ENCODE data around the gene CNPY1. TPM values are rescaled to one million over a fixed set of nuclear protein-coding genes. Genes with fewer than 3 reads are reported as not detected.

CNPY1 gene
- total RNA-seq, 1 donor from 2014 or later: not detected

GRCh38 chr7:155464948-155465739 is 81.2 kb downstream of the CNPY1 start:
- DNase-seq: no peak

GRCh38 chr7:155464183-155464582 is 82.2 kb downstream of the CNPY1 start:
- no peak for DNase-seq

DNA sequence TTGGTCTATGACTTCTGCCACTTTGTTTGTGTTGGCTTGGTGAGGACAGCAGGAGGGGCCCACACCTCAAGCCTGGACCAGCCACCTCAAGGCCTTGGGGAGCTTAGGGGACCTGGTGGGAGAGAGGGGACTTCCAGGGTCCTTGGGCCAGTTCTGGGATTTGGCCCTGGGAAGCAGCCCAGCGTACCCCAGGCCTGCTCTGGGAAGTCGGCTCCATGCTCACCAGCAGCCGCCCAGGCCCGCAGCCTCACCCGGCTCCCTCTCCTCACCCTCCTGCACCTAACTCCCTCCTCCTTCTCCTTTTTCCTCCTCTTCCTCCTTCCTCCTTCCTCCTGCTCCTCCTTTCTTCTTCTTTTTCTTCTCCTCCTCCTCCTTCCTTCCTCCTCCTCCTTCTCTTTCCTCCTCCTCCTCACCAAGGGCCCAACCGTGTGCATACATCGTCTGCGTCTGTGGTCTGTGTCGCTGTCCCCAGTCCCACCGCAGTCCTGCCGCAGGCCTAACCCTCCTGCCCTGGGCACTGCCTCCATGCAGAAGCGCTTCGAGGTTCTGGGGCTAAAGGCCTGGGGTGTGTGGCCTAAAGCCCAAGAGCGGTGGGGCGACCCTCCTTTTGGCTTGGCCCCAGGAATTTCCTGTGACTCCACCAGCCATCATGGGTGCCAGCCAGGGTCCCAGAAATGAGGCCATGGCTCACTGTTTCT is 83.1 kb downstream of the CNPY1 start:
- DNase-seq: no peak

DNA sequence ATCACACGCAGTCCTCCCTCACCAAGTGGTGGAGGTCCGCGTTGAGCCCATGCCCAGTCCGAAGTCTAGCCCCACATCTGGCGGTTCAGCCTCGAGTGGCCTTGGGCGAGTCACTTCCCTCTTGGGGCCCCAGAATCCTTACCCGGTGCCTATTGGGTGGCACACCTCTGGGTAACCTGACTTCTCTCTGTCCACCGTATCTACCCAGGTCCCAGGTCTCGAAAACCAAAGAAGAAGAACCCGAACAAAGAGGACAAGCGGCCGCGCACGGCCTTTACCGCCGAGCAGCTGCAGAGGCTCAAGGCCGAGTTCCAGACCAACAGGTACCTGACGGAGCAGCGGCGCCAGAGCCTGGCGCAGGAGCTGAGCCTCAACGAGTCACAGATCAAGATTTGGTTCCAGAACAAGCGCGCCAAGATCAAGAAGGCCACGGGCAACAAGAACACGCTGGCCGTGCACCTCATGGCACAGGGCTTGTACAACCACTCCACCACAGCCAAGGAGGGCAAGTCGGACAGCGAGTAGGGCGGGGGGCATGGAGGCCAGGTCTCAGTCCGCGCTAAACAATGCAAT is 84.1 kb downstream of the CNPY1 start:
- DNase-seq: no peak

DNA sequence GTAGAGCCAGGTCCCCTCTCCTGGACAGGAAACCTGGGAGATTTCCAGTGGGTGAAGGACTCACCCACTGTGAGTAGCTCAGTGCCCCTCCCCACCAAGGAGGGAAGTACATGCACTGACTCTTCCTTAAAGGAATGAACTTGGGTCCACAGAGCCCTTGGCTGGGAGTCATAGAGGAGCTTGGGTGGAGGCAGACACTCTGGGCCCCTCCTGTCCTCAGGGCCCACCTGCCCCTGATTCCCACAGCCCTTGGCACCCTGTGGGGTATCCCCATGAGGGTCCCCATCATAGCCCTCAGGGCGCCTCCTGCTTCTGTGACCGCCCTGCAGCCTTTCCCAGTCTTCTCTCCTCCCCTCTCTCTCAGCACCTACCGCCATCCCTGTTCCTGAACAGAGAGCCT is 84.7 kb downstream of the CNPY1 start:
- DNase-seq: no peak

- DNase-seq: no peak
These were observed 85.3 kb downstream of the CNPY1 start for GRCh38 chr7:155460926-155461613.

DNA sequence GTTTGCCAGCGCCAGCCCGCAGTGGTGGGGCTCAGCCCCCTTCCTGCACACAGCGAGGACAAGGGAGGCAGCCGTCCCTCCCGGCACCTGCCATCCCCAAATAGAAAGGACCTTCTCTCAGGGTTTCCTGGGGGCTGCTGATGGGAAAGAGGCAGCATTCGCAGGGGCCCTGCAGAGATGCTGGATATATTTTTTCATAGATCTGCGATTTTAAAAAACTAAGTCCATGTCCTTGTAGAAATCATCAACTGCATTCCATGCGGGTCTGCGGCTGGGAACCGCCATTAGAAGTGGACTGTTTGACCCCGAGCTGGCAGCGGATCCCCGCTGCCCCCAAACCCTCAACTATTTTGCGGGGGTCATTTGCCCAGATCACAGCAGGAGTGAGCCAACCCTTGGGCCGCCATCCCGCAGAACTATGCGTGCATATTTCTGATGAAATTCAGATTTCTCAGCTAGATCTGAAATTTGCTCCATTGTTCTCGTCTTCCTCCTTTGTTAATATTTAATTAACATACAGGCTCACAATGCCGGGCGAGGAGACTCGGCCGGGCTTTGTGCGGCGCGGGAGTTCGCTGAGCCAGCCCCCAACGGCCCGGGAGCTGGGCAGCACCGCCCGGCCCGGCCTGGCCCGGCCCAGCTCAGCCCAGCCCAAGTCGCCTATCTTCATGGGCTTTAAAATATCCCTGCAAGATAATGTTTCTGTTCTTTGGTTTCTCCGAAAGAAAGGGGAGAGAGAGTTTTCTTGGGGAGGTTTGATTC is 86.5 kb downstream of the CNPY1 start:
- no peak for DNase-seq

DNA sequence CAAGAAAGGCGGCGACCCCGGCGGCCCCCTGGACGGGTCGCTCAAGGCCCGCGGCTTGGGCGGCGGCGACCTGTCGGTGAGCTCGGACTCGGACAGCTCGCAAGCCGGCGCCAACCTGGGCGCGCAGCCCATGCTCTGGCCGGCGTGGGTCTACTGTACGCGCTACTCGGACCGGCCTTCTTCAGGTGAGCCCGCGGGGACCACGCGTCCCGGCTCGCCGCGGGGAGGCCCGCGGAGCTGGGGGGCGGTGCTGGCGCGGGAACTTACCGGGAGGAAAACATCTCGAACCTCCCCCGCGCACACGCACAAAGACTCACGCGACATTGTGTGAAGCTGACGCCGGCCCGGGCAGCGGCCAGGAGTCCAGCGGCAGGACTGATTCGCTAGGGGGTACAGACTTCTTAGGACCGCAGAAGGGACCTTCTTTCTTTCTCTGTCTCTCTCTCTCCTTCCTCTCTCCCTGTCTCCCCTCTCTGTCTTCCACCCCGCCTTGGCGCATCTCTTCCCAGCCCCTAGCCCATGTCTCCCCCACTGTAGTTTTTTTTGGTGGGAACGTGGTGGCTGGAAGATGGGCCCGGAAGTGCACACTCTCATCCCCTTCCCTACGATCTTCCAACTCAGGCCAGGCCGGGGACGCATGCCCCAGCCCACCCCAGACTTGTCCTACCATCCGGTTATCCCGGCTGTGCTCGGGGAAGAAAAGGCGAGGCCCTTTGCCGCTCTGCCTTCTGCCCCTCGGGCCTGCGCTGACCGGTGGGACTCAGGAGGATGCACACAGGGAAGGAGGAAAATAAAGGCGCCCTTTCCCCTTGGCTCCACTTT is 87.3 kb downstream of the CNPY1 start:
- DNase-seq: no peak

GRCh38 chr7:155458111-155458877 is 88.1 kb downstream of the CNPY1 start, which contains the start of gene EN2:
EN2 (plus strand) TSS chr7:155458129; CDS start chr7:155458378, 249 bp downstream.
- DNase-seq: peak; percentile 27

DNA sequence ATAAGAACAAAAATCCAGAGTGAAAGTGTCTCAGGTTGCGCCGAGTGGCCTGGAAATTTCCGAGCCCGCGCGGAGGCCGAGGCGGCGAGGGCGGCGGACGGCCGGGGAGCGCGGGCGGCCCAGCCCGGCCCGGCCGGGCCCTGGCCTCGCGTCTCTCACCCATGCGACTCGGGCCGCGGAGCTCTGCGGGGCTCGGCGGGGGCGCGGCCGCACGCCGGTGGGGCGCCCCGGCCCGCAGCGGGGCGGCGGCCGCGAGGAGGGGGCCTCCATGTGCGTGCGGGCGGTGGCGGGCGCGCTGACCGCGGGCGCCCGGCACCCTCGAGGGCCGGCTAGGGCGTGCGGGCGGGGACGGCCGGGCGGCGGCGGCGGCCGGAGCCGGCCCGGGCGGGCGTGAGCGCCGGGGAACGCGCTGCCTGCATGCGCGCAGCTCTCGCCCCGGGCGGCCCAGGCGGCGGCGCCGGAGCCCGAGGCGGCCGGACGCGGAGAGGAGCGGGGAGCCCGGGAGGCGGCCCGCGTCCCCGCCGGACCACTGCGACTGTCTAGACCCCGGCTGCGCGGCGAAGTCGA is 88.7 kb downstream of the CNPY1 start:
- no peak for DNase-seq

- peak; percentile 70 for DNase-seq
These were observed 89.4 kb downstream of the CNPY1 start for GRCh38 chr7:155456738-155457543.

DNA sequence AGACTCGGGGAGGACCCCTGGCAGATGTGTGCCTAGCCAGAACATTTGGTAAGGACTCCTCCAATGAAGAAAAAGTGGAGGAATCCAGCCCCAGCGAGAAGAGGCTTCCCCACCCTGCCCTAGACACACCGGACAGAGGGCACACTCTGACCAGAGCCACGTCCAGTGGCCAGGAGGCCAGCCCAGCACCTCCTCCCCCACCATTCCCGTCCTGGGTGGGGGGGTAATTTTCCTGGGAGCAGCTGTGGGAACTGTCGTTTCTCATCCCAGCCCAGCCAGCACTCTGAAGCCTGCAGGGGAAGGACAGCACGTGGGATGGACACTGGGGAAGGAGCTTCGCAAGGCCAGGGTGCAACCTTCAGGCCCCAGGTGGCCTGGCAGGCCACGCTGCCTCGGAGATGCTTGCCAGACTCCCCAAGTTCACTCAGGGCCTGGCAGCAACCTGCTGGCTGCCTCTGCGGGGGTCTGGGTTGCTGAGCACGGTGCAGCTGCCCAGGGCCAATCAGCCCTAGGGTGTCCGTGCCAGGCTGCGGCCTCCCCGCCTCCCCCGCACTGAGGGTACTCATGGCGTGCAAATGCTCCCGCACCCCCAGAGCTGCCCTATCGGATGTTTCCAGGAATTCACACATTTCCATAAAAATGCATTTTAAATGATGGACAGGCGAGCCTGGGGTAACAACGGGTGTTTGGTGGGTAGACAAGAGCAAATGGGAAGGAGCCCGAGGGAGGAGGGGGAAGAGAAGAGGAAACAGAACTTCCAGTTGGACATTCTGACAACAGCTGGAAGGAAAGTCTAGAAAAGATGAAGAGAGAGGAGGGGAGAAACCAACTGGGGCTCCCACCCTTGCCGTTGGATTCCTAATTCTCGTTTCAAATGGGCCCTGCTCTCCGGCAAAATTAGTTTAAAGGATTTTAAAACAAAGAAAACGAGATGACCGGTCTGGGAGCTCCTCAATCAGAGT is 90.3 kb downstream of the CNPY1 start:
- DNase-seq: no peak

DNA sequence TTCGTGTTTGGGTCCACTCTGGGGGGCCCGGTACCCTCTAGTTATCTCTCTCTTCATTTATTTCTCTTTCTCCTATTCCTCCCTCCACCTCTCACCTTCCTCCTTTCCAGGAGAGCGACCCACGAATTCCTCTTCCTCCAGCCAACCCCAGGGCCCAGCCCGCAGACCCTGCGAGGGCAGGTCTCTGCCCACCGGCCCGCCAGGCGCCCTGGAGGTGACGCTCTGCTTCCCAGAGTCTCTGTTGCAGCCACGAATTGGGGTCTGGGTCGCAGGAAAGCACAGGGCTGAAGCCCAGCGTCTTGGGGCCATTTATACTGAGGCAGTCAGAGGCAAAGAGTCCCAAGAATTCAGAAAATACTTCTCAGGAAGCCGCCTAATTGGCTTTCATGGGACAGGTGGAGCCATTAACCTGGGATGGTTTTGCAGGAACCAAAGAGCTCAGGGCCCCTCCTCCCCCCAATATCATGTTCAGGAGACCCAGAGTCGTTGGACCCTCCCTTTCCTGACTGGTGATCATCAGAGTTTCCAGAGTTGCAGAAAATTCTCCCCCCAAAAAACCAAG is 91.1 kb downstream of the CNPY1 start:
- no peak for DNase-seq

- no peak for DNase-seq
These were observed 91.9 kb downstream of the CNPY1 start for GRCh38 chr7:155454183-155455112.

GRCh38 chr7:155453296-155454182 is 92.8 kb downstream of the CNPY1 start:
- DNase-seq: no peak
